SIG-M5 (cell line): Measurements from ENCODE around the gene NEUROG1.

ENCODE experiments used
- DNase-seq: peaks from one replicate; lab custom pipeline; 2025; lab: John Stamatoyannopoulos, UW

Gene NEUROG1, protein sequence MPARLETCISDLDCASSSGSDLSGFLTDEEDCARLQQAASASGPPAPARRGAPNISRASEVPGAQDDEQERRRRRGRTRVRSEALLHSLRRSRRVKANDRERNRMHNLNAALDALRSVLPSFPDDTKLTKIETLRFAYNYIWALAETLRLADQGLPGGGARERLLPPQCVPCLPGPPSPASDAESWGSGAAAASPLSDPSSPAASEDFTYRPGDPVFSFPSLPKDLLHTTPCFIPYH

GRCh38 chr5:135535820-135536801, at the start of gene NEUROG1:
Gene NEUROG1, minus strand, starts transcription at chr5:135535964. Its CDS starts 274 bp downstream, at chr5:135535690.
- no peak for DNase-seq

DNA sequence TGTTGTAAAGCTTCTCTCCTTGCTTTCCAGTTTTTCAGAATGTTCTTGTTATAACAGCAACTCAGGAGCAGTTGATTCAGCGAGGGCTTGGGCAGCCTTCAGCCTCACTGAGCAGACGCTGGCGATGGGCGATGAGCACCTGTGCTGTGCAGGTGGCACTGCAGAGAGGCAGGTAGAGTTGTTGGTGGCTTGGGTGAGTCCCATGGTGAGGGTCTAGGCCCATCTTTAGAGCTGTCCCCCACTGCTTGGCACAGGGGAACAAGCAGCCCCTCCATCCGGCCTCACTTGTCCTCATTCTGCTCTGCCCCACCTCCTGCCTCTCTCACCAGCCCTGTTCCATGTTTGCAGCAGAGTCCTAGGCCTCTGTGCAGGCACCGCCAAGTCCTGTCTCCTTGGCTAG, 49.2 kb upstream of the NEUROG1 start:
- no peak for DNase-seq

DNA sequence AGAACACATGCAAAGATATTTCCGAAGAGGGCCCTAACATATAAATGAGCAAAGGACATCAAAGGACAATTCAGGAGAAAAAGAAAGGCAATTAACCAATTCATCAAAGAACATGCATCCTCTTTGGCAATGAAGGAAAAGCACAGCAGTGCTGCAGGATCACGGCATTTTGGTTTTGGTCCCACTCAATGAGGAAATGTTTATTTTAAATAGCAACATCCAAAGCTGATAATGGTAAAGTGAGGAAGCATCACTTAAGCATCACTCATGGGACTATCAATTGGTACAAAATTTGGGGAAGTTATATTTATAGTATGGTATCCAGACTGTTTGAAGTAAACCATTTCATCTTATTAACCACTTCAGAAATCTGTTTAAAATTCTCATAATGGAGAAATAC, 48.5 kb upstream of the NEUROG1 start:
- DNase-seq = no peak

DNA sequence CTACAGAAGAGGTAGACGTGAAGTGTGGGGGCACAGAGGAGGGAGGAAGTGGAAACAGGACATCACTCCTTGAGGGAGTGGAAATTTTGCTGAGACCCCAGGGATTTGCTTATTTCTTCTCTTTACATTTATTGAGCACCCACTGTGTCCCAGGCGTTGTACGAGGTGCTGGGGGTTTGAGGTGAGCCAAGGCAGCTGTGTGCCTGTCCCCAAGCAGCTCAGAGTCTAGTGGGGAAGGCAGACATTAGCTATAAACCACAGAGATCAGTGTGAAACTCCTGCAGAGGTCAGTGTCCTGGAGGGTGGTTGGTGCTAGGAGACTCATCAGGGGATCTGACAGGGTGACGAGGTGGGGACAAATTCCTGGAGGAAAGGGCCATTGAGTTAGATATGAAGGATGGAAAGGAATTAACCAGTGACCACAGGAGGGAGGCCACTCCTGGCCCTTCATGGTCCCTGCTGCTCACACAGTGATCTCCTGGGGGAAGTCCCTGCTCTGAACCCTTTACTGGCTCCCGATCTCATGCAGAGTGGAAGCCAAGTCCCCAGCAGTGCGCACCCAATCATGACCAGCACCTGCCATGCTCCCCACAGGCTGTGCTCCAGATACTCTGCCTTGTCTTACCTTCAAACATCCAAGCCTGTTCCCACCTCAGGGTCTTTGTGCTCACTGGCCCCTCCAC, 46.5 kb upstream of the NEUROG1 start:
- no peak for DNase-seq

DNA sequence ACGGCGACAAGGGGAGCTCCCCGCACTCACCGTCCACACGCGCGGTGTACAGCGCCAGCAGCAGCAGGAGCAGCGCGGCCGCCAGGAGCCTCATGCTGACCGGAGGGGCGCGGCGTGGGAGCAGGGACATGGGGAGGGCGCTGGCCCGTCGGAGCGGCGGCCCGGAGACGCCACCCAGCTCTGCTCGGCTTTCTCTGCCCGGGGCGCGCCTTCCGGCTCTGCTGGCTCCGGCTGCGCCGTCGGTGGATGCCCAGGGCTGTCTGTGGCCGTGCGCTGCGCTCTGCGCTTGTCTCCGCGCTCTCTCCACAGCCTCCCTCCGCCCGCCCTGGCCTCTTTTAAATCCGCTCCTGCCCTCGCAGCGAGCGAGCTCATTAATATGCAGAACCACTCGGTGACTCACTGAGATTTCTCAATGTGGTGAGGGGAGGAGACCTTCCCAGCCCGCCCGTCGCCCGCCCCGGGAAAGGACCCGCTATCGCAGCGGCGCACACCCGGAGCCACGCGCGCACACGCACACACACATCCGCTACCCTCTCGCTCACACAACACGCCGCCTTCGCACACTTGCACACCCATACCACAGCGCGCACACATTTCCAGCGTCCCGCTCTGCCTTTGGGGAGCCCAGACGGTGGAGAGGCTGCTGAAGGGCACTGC, 43.0 kb upstream of the NEUROG1 start, which contains the start of gene CXCL14:
TSS of gene CXCL14 (minus strand) at position 307 of the 657 bp plus-strand sequence. CDS start at position 94, 213 bp downstream.
- DNase-seq = peak; percentile 9

DNA sequence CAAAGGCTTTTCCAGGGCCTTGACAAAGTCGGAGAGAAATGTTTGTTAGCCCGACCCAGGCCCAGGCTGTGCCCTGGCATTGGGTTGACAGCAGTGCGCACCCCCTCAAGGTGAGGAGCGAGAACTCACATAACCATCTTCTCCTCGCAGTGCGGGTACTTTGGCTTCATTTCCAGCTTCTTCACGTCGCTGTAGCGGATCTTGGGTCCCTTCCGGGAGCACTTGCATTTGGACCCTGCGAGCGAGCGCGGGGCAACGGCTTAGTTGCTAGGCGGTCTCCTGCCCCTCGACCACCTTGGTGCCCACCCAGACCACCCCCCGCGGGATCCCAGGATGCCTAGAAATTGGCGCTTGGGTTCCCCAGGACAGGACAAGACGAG, 42.5 kb upstream of the NEUROG1 start:
- DNase-seq = no peak

DNA sequence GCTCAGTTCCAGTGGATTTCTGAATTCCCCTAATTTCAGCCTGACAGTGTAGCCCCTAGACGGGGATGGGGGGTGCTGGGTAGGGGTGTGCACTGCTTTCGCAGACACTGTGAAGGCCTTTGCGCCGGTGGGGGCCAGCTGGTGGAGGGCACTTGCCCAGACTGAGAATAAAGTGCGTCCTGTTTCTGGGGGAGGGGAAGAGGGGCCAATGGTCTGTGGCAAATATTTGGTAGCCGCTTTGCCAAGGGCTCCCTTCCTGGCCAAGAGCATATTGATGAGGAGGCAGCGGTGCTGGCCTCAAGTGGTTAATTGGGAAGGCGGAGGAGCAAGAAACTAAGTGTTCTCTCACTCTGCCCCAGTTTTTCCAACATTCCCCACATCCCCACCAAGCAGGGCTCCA, 41.7 kb upstream of the NEUROG1 start:
- no peak for DNase-seq

DNA sequence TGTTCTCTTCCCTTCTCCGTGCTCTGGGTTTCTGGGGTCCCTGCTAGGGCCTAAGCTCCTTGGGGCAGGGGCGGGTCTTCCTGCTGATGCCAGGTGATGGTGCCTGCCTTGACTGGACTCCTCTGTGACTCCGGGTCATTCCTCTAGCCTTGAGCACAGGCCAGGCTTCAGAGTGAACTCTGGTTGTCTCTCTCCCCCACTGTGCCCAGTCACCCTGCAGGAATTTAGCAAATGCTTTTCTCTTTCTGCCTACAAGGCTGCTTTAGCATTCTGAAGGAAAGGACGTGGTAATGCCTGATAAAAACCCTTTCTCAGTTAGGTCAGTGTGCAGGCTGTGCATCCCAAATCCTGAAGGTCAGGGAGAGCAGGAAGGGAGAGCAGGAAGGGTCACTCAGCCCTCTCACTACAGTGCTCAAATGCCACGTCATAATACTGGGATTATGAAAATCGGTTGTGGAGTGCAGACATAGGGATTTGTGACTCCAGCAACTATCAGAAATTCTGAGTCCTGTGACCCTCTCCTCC, 40.4 kb upstream of the NEUROG1 start:
- no peak for DNase-seq

GRCh38 chr5:135574493-135574892, 38.7 kb upstream of the NEUROG1 start:
- DNase-seq = no peak

GRCh38 chr5:135571902-135572301, 36.1 kb upstream of the NEUROG1 start:
- DNase-seq = no peak

GRCh38 chr5:135571066-135571609, 35.4 kb upstream of the NEUROG1 start:
- no peak for DNase-seq

- DNase-seq = no peak
These were observed 34.6 kb upstream of the NEUROG1 start for GRCh38 chr5:135570453-135570764.

DNA sequence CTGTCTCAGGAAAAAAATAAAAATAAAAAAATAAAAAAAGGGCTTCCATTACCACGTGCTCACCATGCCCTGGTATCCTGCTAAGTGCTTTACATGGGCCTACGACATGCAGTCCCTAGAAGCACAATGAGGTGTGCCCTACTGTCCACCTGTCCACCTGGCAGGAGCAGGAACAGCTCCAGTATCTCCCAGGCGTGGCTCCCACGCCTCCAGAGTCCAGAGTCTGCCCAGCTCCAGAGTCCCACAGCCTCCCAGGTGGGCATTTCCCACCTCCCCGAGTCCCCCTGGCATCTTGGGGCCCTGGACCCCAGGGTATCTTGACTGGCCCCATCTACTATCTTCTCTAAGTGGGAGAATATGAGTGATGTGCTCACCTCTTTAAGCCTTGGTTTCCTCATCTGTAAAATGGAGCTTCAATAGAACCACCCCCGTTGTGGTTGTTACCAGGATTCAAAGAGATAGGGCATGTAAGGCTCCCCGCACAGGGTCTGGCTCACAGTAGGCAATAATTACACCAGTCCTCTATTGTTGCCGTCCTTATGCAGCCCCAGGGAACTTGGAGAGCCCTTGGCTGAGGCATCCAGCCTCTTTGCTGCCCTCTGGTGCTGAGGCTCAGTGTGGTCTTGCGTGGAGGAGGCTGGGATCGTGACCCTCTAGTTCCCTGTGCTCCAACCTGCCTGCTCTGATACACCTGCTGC, 34.1 kb upstream of the NEUROG1 start:
- no peak for DNase-seq

GRCh38 chr5:135568923-135569360, 33.2 kb upstream of the NEUROG1 start:
- no peak for DNase-seq

GRCh38 chr5:135568246-135568645, 32.5 kb upstream of the NEUROG1 start:
- DNase-seq = no peak

DNA sequence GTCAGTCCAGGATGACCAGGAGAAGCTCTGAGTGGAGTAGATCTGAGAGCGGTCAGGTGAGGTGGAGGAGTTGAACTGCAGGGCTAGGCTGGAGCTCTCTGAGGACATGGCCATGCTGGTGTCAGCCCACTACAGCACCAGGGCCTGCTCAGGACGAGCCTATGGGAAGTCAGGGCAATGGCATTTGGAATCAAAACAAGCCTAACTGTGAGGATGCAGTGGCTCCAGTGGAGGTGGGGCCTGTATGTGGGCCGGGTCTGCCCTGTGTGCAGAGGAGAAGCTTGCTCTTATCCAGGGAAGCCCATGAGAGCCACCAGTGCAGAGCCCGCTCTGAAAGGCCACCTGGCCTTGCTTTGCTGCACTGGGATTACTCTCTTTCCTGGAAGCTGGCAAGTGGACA, 31.9 kb upstream of the NEUROG1 start:
- DNase-seq = no peak

DNA sequence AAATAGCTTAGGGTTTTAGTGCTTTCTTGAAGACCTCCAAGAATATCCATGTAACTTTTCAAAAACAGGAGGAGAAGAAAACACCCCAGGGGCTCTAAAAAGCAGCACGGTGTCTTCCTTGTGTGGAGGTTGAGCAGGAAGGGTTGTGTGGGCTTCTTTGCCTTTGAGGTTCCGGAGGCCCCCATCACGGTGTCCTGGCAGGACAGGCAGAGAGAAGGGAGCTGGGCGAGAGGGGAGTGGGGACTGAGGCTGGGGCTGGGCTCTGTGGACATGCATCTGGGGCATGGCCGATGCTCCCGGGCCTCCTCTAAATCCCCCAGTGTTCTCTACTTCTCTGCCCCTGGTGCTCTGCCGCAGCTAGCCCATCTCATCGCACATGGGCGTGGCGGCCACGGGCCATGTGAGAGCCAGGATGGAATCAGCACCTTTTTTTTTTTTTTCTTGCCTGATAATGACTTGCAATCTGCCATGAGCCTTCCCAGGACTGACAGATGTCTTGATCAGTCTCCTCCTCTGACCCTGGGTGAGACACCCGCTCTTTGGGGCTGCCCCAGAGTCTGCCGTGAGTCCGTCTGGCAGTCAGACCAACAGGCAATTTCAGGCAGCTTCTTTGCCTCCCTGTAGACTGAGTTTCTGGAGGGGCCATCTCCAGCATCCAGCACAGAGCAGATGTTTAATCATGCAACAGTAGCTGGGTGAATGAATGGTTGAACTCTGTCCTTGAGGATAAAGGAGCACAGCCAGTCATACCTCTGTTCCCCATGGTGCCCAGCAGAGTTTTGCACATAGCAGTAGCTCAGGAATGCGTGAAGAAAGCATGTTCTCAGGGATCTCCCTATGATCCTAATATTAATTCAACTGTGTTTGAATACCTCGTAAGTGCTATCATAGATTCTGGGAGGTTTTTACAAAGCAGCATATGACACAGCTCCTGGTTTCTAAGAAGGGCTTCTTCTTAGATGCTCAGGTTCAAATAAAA, 30.9 kb upstream of the NEUROG1 start:
- no peak for DNase-seq

DNA sequence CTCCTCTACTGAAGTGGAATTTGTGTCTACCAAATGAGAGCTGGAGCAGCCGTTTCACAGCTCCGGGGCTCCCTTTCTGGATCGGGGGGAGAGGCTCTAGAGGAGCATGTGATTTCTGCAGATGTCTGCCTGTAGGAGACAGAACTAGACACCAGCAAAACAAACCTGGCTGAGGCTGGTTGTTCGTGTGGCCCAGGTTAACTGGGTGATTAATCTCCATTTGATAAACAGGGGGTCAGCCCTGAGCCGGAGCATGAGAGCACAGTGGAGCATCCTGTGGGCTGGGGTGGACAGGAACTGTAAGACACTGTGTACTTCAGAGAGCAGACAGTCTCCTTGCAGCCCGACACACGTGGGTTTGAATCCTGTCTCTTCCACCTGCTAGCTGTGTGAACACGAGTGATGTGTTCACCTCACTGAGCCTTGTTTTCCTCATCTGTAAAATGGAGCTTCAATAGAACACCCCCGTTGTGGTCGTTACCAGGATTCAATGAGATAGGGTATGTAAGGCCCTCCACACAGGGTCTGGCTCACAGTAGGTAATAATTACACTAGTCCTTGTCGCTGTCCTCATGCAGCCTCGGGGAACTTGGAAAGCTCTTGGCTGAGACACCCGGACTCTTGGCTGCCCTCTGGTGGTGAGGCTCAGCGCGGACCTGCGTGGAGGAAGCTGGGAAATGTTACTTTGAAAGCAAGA, 30.1 kb upstream of the NEUROG1 start:
- no peak for DNase-seq

GRCh38 chr5:135565266-135565665, 29.5 kb upstream of the NEUROG1 start:
- no peak for DNase-seq
